Stomach smooth muscle (tissue), 2 donors: ENCODE measurements around the gene NACC1.

Source experiments
- H3K27ac ChIP-seq: one replicate; pipeline ENCODE4 v1.7.0; 2013; ENCODE audit warnings: mild to moderate bottlenecking, low read length, inconsistent platforms
- H3K27me3 ChIP-seq, 2 donors: one replicate each; pipeline ENCODE4 v1.7.0; 2013; ENCODE audit warnings: low read length in 2 of 2; ENCODE audit not compliant: insufficient read depth in 2 of 2, control insufficient read depth in 1 of 2
- H3K36me3 ChIP-seq, 2 donors: one replicate each; pipeline ENCODE4 v1.7.0; 2013; ENCODE audit warnings: low read length in 2 of 2; ENCODE audit not compliant: control insufficient read depth in 2 of 2, insufficient read depth in 2 of 2
- H3K4me1 ChIP-seq: one replicate; pipeline ENCODE4 v1.7.0; 2013; ENCODE audit warnings: low read length; ENCODE audit not compliant: control insufficient read depth, insufficient read depth
- H3K4me3 ChIP-seq, 2 donors: one replicate each; pipeline ENCODE4 v1.7.0; 2013; ENCODE audit warnings: low read length in 2 of 2
- H3K9ac ChIP-seq, 2 donors: one replicate each; pipeline ENCODE4 v1.7.0; 2013; ENCODE audit warnings: low read length in 2 of 2, mild to moderate bottlenecking in 1 of 2
- H3K9me3 ChIP-seq, 2 donors: one replicate each; pipeline ENCODE4 v1.7.0; 2013; ENCODE audit warnings: low read length in 2 of 2; ENCODE audit not compliant: control insufficient read depth in 2 of 2
- donor health status: healthy.
- donor health status: Pancreatic carcinoma.

Gene NACC1

GRCh38 chr19:13122275-13122878 lies 4.3 kb downstream of the NACC1 start:
- H3K27me3 ChIP-seq: no peaks in the 10 kb centered on the region
- no peaks in the 10 kb centered on the region for H3K36me3 ChIP-seq
- no peak overlapping the region for H3K27ac ChIP-seq
- H3K9ac ChIP-seq: no peak overlapping the region
- peaks cover 25% of the 10 kb centered on the region for H3K4me1 ChIP-seq
- H3K4me3 ChIP-seq: no peak overlapping the region
- H3K9me3 ChIP-seq: no peaks in the 10 kb centered on the region

GRCh38 chr19:13122980-13123957 lies 5.2 kb downstream of the NACC1 start:
- peaks cover 21% of the 10 kb centered on the region for H3K4me1 ChIP-seq
- H3K4me3 ChIP-seq: no peak overlapping the region
- H3K27ac ChIP-seq: no peak overlapping the region
- H3K36me3 ChIP-seq: no peaks in the 10 kb centered on the region
- no peaks in the 10 kb centered on the region for H3K27me3 ChIP-seq
- no peaks in the 10 kb centered on the region for H3K9me3 ChIP-seq
- no peak overlapping the region for H3K9ac ChIP-seq

- Histone ChIP-seq H3K4me3 (no peak overlapping the region), H3K4me1 (no peaks in the 10 kb centered on the region)
These were observed 9.0 kb downstream of the NACC1 start for GRCh38 chr19:13127051-13127450.

GRCh38 chr19:13127811-13128575 lies 9.9 kb downstream of the NACC1 start:
- H3K4me3 ChIP-seq: no peak overlapping the region
- no peaks in the 10 kb centered on the region for H3K9me3 ChIP-seq
- H3K27me3 ChIP-seq: no peaks in the 10 kb centered on the region
- no peak overlapping the region for H3K27ac ChIP-seq
- peaks cover 0 to 2% of the 10 kb centered on the region in 2 donors for H3K36me3 ChIP-seq
- peaks cover 4% of the 10 kb centered on the region for H3K4me1 ChIP-seq
- no peak overlapping the region for H3K9ac ChIP-seq

More at GRCh38 chr19:13127051-13127450, 9.0 kb downstream of the NACC1 start:
- Histone ChIP-seq H3K9ac (no peak overlapping the region), H3K9me3 (no peaks in the 10 kb centered on the region), H3K36me3 (no peaks in the 10 kb centered on the region), H3K27me3 (no peaks in the 10 kb centered on the region), H3K27ac (no peak overlapping the region)

- H3K9me3 ChIP-seq: no peaks in the 10 kb centered on the region
- no peak overlapping the region for H3K27ac ChIP-seq
- no peak overlapping the region for H3K4me3 ChIP-seq
- H3K36me3 ChIP-seq: peaks cover 0 to 2% of the 10 kb centered on the region in 2 donors
- no peak overlapping the region for H3K9ac ChIP-seq
- peaks cover 6% of the 10 kb centered on the region for H3K4me1 ChIP-seq
- no peaks in the 10 kb centered on the region for H3K27me3 ChIP-seq
These were observed 10.5 kb downstream of the NACC1 start for GRCh38 chr19:13128583-13128982.

- H3K27ac ChIP-seq: no peak overlapping the region
- H3K27me3 ChIP-seq: no peaks in the 10 kb centered on the region
- H3K9ac ChIP-seq: no peak overlapping the region
- peaks cover 0 to 2% of the 10 kb centered on the region in 2 donors for H3K36me3 ChIP-seq
- no peak overlapping the region for H3K4me3 ChIP-seq
- no peaks in the 10 kb centered on the region for H3K9me3 ChIP-seq
- peaks cover 10% of the 10 kb centered on the region for H3K4me1 ChIP-seq
These were observed 11.3 kb downstream of the NACC1 start for GRCh38 chr19:13129384-13129783.

- Histone ChIP-seq H3K4me1 (peaks cover 16% of the 10 kb centered on the region), H3K27ac (no peak overlapping the region), H3K9ac (no peak overlapping the region), H3K4me3 (no peak overlapping the region), H3K27me3 (no peaks in the 10 kb centered on the region), H3K36me3 (peaks cover 0 to 5% of the 10 kb centered on the region in 2 donors), H3K9me3 (no peaks in the 10 kb centered on the region)
These were observed 12.9 kb downstream of the NACC1 start for GRCh38 chr19:13130886-13131490.

- H3K9ac ChIP-seq: no peak overlapping the region
These were observed 14.6 kb downstream of the NACC1 start for GRCh38 chr19:13132471-13133180.

GRCh38 chr19:13133241-13133870 lies 15.3 kb downstream of the NACC1 start:
- Histone ChIP-seq H3K27ac (no peak overlapping the region), H3K9me3 (no peaks in the 10 kb centered on the region), H3K9ac (no peak overlapping the region)

More at GRCh38 chr19:13132471-13133180, 14.6 kb downstream of the NACC1 start:
- Histone ChIP-seq H3K4me3 (no peak overlapping the region), H3K9me3 (no peaks in the 10 kb centered on the region), H3K27ac (no peak overlapping the region), H3K27me3 (no peaks in the 10 kb centered on the region), H3K36me3 (peaks cover 2 to 14% of the 10 kb centered on the region in 2 donors), H3K4me1 (peaks cover 16% of the 10 kb centered on the region)

More at GRCh38 chr19:13133241-13133870, 15.3 kb downstream of the NACC1 start:
- Histone ChIP-seq H3K27me3 (no peaks in the 10 kb centered on the region), H3K4me1 (peaks cover 16% of the 10 kb centered on the region), H3K36me3 (peaks cover 9 to 20% of the 10 kb centered on the region in 2 donors), H3K4me3 (no peak overlapping the region)
